ENCODE measurements around the gene UBAC2. TPM values are rescaled to one million over a fixed set of nuclear protein-coding genes. Genes with fewer than 3 reads are reported as not detected.

UBAC2 gene
- total and polyA plus RNA-seq, 4 donors, result 49.9 to 77.1 (median 53.7) TPM

GRCh38 chr13:99421271-99421670 is 220.6 kb downstream of the UBAC2 start:
- ATAC-seq (ENCODE audit: insufficient read depth, low FRiP score) (no peak), DNase-seq (no peak)
- Histone ChIP-seq H3K27ac (ENCODE audit: low read depth in 1 of 2, low read length in 1 of 2) (no peak overlapping the region), H3K9me3 (ENCODE audit: control insufficient read depth in 4 of 4, insufficient read depth in 3 of 4, low read length in 3 of 4) (no peaks in the 10 kb centered on the region), H3K9ac (ENCODE audit: insufficient read depth in 1 of 2, low read length in 2 of 2) (no peak overlapping the region), H3K36me3 (ENCODE audit: control insufficient read depth in 4 of 4, insufficient read depth in 4 of 4, low read length in 4 of 4) (no peaks in the 10 kb centered on the region), H3K4me3 (no peak overlapping the region), H3K4me1 (ENCODE audit: control insufficient read depth in 5 of 5, insufficient read depth in 5 of 5, low read length in 5 of 5) (peaks cover 0 to 4% (median 0%) of the 10 kb centered on the region in 5 donors), H3K27me3 (ENCODE audit: control insufficient read depth in 3 of 3, insufficient read depth in 3 of 3, low read length in 2 of 3) (no peaks in the 10 kb centered on the region)
- TF ChIP-seq, protein P1, sequence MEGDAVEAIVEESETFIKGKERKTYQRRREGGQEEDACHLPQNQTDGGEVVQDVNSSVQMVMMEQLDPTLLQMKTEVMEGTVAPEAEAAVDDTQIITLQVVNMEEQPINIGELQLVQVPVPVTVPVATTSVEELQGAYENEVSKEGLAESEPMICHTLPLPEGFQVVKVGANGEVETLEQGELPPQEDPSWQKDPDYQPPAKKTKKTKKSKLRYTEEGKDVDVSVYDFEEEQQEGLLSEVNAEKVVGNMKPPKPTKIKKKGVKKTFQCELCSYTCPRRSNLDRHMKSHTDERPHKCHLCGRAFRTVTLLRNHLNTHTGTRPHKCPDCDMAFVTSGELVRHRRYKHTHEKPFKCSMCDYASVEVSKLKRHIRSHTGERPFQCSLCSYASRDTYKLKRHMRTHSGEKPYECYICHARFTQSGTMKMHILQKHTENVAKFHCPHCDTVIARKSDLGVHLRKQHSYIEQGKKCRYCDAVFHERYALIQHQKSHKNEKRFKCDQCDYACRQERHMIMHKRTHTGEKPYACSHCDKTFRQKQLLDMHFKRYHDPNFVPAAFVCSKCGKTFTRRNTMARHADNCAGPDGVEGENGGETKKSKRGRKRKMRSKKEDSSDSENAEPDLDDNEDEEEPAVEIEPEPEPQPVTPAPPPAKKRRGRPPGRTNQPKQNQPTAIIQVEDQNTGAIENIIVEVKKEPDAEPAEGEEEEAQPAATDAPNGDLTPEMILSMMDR (IDR thresholded peaks at IDR 0.05; ENCODE audit: control extremely low read depth, extremely low read depth), result no peak
- WGBS, 2 donors, result 92 to 95% methylated on average over 9 to 10 of the region's 10 CpGs

DNA sequence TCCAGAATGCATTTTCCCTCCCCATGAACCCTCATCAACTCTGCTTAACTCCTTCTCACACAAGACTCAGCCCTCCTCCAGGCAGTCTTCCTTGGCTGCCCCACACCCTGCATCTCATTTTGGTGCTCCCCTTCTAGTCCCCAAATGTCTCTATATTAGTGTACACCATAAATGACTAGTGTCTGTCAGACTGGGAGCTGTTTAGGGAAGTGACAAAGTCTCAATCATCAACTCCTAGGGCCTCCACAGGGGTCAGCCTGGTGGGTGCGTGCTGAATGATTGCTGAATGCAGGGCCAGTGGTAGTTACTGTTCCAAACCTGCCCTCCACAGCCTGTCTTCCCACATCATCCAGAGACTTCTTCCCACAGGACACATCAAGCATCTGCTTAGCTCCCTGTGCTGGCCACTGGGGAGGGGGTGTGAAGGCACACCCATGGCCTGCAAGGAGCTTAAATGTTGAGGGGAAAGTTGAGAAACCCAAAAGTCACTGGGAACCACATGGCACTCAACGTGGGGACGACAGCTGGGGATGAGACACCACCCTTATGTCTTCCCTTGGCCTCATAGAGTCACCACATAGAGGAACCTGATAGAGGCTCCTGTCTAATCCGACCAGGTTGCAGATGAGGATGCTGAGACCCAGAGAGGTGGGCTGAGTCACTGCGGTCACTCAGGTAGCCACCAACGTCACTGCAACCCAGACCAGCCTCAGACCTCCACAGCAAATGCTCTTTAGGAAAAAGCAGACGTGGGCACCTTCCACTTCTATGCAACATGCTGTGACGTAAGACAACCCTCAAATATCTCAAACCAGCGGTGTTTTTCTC is 221.3 kb downstream of the UBAC2 start:
- no peak for DNase-seq
- TF ChIP-seq, protein P1 (IDR thresholded peaks at IDR 0.05; ENCODE audit: control extremely low read depth, extremely low read depth), result peak; percentile 35
- no peak for ATAC-seq (ENCODE audit: insufficient read depth, low FRiP score)
- Histone ChIP-seq H3K9ac (ENCODE audit: insufficient read depth in 1 of 2, low read length in 2 of 2) (no peak overlapping the region), H3K9me3 (ENCODE audit: control insufficient read depth in 4 of 4, insufficient read depth in 3 of 4, low read length in 3 of 4) (no peaks in the 10 kb centered on the region), H3K4me3 (no peak overlapping the region), H3K36me3 (ENCODE audit: control insufficient read depth in 4 of 4, insufficient read depth in 4 of 4, low read length in 4 of 4) (no peaks in the 10 kb centered on the region), H3K4me1 (ENCODE audit: control insufficient read depth in 5 of 5, insufficient read depth in 5 of 5, low read length in 5 of 5) (peaks cover 0 to 4% (median 0%) of the 10 kb centered on the region in 5 donors), H3K27me3 (ENCODE audit: control insufficient read depth in 3 of 3, insufficient read depth in 3 of 3, low read length in 2 of 3) (no peaks in the 10 kb centered on the region), H3K27ac (ENCODE audit: low read depth in 1 of 2, low read length in 1 of 2) (no peak overlapping the region)
- WGBS, 2 donors, result 53 to 67% methylated on average over 9 of the region's 9 CpGs

- Histone ChIP-seq H3K4me1 (ENCODE audit: control insufficient read depth in 5 of 5, insufficient read depth in 5 of 5, low read length in 5 of 5) (peaks cover 0 to 4% (median 0%) of the 10 kb centered on the region in 5 donors), H3K4me3 (no peak overlapping the region), H3K27ac (ENCODE audit: low read depth in 1 of 2, low read length in 1 of 2) (no peak overlapping the region), H3K9ac (ENCODE audit: insufficient read depth in 1 of 2, low read length in 2 of 2) (no peak overlapping the region), H3K27me3 (ENCODE audit: control insufficient read depth in 3 of 3, insufficient read depth in 3 of 3, low read length in 2 of 3) (no peaks in the 10 kb centered on the region), H3K9me3 (ENCODE audit: control insufficient read depth in 4 of 4, insufficient read depth in 3 of 4, low read length in 3 of 4) (no peaks in the 10 kb centered on the region), H3K36me3 (ENCODE audit: control insufficient read depth in 4 of 4, insufficient read depth in 4 of 4, low read length in 4 of 4) (no peaks in the 10 kb centered on the region)
- TF ChIP-seq, protein P1 (IDR thresholded peaks at IDR 0.05; ENCODE audit: control extremely low read depth, extremely low read depth), result no peak
- 94 to 95% methylated on average over 13 of the region's 13 CpGs for WGBS, 2 donors
- ATAC-seq (ENCODE audit: insufficient read depth, low FRiP score), result no peak
- DNase-seq, result no peak
Measured at GRCh38 chr13:99422586-99423220, 222.0 kb downstream of the UBAC2 start.
